Nasal cavity respiratory epithelium epithelial cell of viscerocranial mucosa (primary cell): Measurements from ENCODE around the gene IPPK. TPM values are rescaled to one million over a fixed set of nuclear protein-coding genes. Genes with fewer than 3 reads are reported as not detected.

Experiments used
- total RNA-seq: library from RNA; depleted of rRNA; stranded (reverse); fragments of >200 nt; gene quantifications from 2 replicates; pipeline ENCODE4 v1.2.3, GENCODE V29; 2014

Gene IPPK, protein sequence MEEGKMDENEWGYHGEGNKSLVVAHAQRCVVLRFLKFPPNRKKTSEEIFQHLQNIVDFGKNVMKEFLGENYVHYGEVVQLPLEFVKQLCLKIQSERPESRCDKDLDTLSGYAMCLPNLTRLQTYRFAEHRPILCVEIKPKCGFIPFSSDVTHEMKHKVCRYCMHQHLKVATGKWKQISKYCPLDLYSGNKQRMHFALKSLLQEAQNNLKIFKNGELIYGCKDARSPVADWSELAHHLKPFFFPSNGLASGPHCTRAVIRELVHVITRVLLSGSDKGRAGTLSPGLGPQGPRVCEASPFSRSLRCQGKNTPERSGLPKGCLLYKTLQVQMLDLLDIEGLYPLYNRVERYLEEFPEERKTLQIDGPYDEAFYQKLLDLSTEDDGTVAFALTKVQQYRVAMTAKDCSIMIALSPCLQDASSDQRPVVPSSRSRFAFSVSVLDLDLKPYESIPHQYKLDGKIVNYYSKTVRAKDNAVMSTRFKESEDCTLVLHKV
- 40.7 and 62.1 TPM in 2 replicates for total RNA-seq

DNA sequence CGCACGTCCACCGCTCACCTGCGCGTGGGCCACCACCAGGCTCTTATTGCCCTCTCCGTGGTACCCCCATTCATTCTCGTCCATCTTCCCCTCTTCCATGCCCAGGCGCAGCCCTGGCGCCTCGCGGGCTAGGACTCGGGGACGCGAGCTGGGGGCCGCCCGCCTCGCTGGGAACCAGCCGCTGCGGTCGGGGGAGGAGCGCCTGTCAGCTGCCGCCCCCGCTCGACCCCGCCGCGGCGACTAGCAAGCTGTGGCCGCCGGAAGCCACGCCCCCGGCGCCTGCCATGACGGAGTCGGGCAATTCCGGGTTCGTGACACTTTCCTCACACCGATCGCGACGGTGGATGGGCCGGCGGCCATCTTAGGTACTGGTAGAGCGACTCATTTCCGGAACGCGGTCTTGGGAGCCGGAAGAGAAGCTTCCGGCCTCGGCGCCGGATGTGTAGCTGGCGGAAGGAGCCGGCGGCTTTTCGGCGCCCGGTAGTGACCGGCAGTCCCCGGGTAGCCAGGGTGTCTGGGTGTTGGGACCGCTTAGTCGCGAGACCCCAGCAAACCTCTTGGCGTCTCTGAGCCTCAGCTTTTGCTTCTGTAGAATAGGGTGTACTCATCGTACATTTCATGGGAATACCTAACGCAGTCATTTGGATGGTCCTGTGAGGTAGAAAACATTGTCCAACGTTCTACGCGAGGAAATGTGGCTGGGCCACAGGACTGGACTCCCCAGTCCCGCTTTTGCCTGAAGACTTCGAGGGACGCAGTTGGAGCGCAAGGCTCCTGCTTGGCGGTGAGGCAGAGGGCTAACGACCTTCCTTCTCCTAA lies at the start of gene IPPK:
Gene IPPK (minus strand): TSS at position 242 of the 819 bp plus-strand sequence. CDS start 143 bp downstream, at position 99.

Other genes starting within 250 kb of the IPPK start
- not detected in 2 replicates for gene OMD, start 245.7 kb downstream of the IPPK start, total RNA-seq
- under 0.01 TPM in 1 of 2 replicates, not detected in the other for gene ASPN, start 187.6 kb downstream of the IPPK start, total RNA-seq
- gene ECM2, start 134.1 kb downstream of the IPPK start, total RNA-seq: 1.7 and 11.0 TPM in 2 replicates
- 126 and 190 TPM in 2 replicates for gene BICD2, start 94.7 kb upstream of the IPPK start, total RNA-seq
- gene ZNF484, start 207.9 kb upstream of the IPPK start, total RNA-seq: 8.9 and 15.4 TPM in 2 replicates